HepG2 (cell line): Measurements from ENCODE around the gene CCDC57. TPM values are rescaled to one million over a fixed set of nuclear protein-coding genes. Genes with fewer than 3 reads are reported as not detected.

Experiments used
- CAMTA2 ChIP-seq: sonication (generic); formaldehyde crosslinking; IDR thresholded peaks from 2 replicates; pipeline ENCODE4 v1.4.0; 2020; ENCODE audit warnings: mild to moderate bottlenecking, missing genetic modification reagents, borderline replicate concordance
- ELF4 ChIP-seq: sonication (generic); formaldehyde crosslinking; IDR thresholded peaks from 2 replicates; pipeline ENCODE4 v1.5.0; 2020; ENCODE audit warnings: missing genetic modification reagents, mild to moderate bottlenecking, moderate library complexity, borderline replicate concordance
- EZH2 ChIP-seq: conservative IDR thresholded peaks from 2 replicates; pipeline ENCODE4 v1.6.1; 2012; ENCODE audit warnings: mild to moderate bottlenecking, low read depth, low read length, moderate library complexity
- NFATC3 ChIP-seq: sonication (generic); formaldehyde crosslinking; IDR thresholded peaks from 2 replicates; pipeline ENCODE4 v1.5.1; 2020; ENCODE audit warnings: mild to moderate bottlenecking, missing genetic modification reagents
- SMYD3 ChIP-seq: sonication (generic); formaldehyde crosslinking; IDR thresholded peaks from 2 replicates; pipeline ENCODE4 v1.8.1; 2023; ENCODE audit warnings: mild to moderate bottlenecking, missing genetic modification reagents
- SOX5 ChIP-seq: IDR thresholded peaks from 2 replicates; pipeline ENCODE4 v1.6.1; 2016; ENCODE audit warnings: borderline replicate concordance
- ZBTB20 ChIP-seq: sonication (generic); formaldehyde crosslinking; IDR thresholded peaks from 2 replicates; pipeline ENCODE4 v1.8.1; 2023; ENCODE audit warnings: missing genetic modification reagents, low read depth, mild to moderate bottlenecking, borderline replicate concordance
- ZBTB42 ChIP-seq: sonication (generic); formaldehyde crosslinking; IDR thresholded peaks from 2 replicates; pipeline ENCODE4 v1.5.0; 2020; ENCODE audit warnings: mild to moderate bottlenecking, missing genetic modification reagents
- ZFP62 ChIP-seq: sonication (generic); formaldehyde crosslinking; IDR thresholded peaks from 2 replicates; pipeline ENCODE4 v1.4.0; 2020; ENCODE audit warnings: missing genetic modification reagents
- ZFP82 ChIP-seq: sonication (generic); formaldehyde crosslinking; IDR thresholded peaks from 2 replicates; pipeline ENCODE4 v1.5.1; 2020; ENCODE audit warnings: mild to moderate bottlenecking, missing genetic modification reagents, borderline replicate concordance
- ZNF333 ChIP-seq: sonication (generic); formaldehyde crosslinking; IDR thresholded peaks from 2 replicates; pipeline ENCODE4 v1.4.0; 2020; ENCODE audit warnings: mild to moderate bottlenecking, missing genetic modification reagents, borderline replicate concordance
- ZNF547 ChIP-seq: sonication (generic); formaldehyde crosslinking; IDR thresholded peaks from 2 replicates; pipeline ENCODE4 v1.5.1; 2020; ENCODE audit warnings: mild to moderate bottlenecking, missing genetic modification reagents
- ZNF766 ChIP-seq: sonication (generic); formaldehyde crosslinking; IDR thresholded peaks from 2 replicates; pipeline ENCODE4 v1.5.0; 2020; ENCODE audit warnings: missing genetic modification reagents, borderline replicate concordance
- polyA plus RNA-seq, 8 experiments: library from polyadenylated mRNA; depleted of rRNA in 3 of 8; stranded (reverse) in 7 of 8; unstranded in 1 of 8; fragments of >200 nt; fragmentation: Illumina TruSeq in 4 of 8; extraction: Trizol in 4 of 8; gene quantifications; 2 replicates each; pipeline versions ENCODE4 v1.2.1 to v1.2.3, GENCODE V29; 2011 to 2016; ENCODE audit warnings: low read depth in 4 of 8, missing spikeins in 1 of 8, mixed read lengths in 1 of 8; ENCODE audit not compliant: insufficient read depth in 1 of 8
- total RNA-seq, 5 experiments: library from RNA; depleted of rRNA; stranded (reverse); fragments of >200 nt; fragmentation: Illumina TruSeq; extraction: Trizol; gene quantifications; 2 replicates each; pipeline ENCODE4 v1.2.3, GENCODE V29; 2016; ENCODE audit warnings: low read depth in 1 of 5
- TF ChIP-seq, protein P1 (sequence below): sonication (generic); formaldehyde crosslinking; IDR thresholded peaks from 2 replicates; pipeline ENCODE4 v1.5.0; 2020; ENCODE audit warnings: mild to moderate bottlenecking, missing genetic modification reagents
- TF ChIP-seq, protein P2 (sequence below): sonication (generic); formaldehyde crosslinking; IDR thresholded peaks from 2 replicates; pipeline ENCODE4 v1.4.0; 2020; ENCODE audit warnings: missing genetic modification reagents
- TF ChIP-seq, protein P3 (sequence below): sonication (generic); formaldehyde crosslinking; conservative IDR thresholded peaks from 2 replicates; pipeline ENCODE4 v1.8.0; 2022; ENCODE audit warnings: missing genetic modification reagents
- TF ChIP-seq, protein P4 (sequence below): sonication (generic); formaldehyde crosslinking; IDR thresholded peaks from 2 replicates; pipeline ENCODE4 v1.8.1; 2022; ENCODE audit warnings: mild to moderate bottlenecking, missing genetic modification reagents
- TF ChIP-seq, protein P5 (sequence below): sonication (generic); formaldehyde crosslinking; IDR thresholded peaks from 2 replicates; pipeline ENCODE4 v1.4.0; 2020; ENCODE audit warnings: mild to moderate bottlenecking, low read depth, missing genetic modification reagents

CCDC57 gene
- total and polyA plus RNA-seq, 2 of the 13 experiments (the other 11 are each of a cell fraction or from before 2014, with no cell fraction given), result 59.3 to 59.9 TPM

DNA sequence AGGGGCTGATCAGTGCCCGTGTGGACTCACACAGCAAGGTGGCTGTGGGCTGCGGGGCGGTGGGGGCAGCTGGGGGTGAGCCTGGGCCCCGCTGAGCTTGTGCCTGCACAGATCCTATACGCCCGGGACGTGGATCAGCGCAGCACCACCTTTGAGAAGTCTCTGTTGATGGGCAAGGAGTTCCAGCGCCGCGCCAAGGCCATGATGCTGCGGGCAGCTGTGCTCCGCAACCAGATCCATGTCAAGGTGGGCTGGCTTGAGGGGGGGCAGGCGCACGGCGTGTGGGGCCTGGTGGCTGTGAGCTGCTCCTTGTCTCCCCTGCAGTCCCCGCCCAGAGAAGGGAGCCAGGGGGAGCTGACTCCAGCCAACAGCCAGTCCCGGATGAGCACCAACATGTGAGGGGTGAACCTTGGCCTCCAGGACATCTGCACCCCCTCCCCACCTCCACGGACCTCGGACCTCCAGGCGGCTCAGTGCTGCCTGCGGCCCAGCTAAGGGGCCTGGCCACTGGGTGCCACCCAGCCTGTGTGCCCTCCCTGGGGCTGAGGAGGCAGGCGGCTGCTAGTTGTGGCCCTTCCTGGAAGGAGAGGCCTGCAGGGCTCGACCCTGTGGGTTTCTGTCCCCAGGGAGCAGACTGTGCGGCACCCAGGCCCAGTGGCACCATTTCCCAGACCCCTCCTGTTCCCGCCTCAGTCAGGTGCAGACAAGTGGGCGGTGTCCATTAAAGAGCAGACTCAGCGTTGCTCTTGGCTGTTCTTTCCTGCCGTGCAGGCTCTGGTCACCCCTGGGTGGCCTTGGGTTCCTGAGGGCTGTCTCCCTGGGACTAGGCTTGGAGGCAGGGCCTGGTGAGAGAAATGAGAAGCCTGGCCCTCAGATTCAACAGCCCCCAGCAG is 155.7 kb downstream of the CCDC57 start (continued):
- TF ChIP-seq ELF4 (CRISPR knock-in tag) (no peak), NFATC3 (no peak), ZNF766 (no peak; the same call in 1 of the 2 replicates), ZNF333 (CRISPR knock-in tag) (peak; percentile 25; the same call in 1 of the 2 replicates), ZBTB42 (no peak), ZNF547 (CRISPR knock-in tag) (peak; percentile 54; the same call in 1 of the 2 replicates), CAMTA2 (no peak), ZFP62 (no peak), ZFP82 (0 out of 2 replicates have a peak, but pooled peaks have one; percentile 53), EZH2 (no peak), ZBTB20 (CRISPR knock-in tag) (no peak; the same call in 1 of the 2 replicates), SMYD3 (CRISPR knock-in tag) (no peak), SOX5 (CRISPR knock-in tag) (no peak)
- TF ChIP-seq, protein P1, sequence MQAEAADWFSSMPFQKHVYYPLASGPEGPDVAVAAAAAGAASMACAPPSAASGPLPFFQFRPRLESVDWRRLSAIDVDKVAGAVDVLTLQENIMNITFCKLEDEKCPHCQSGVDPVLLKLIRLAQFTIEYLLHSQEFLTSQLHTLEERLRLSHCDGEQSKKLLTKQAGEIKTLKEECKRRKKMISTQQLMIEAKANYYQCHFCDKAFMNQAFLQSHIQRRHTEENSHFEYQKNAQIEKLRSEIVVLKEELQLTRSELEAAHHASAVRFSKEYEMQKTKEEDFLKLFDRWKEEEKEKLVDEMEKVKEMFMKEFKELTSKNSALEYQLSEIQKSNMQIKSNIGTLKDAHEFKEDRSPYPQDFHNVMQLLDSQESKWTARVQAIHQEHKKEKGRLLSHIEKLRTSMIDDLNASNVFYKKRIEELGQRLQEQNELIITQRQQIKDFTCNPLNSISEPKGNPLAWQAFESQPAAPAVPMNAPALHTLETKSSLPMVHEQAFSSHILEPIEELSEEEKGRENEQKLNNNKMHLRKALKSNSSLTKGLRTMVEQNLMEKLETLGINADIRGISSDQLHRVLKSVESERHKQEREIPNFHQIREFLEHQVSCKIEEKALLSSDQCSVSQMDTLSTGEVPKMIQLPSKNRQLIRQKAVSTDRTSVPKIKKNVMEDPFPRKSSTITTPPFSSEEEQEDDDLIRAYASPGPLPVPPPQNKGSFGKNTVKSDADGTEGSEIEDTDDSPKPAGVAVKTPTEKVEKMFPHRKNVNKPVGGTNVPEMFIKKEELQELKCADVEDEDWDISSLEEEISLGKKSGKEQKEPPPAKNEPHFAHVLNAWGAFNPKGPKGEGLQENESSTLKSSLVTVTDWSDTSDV (CRISPR knock-in tag), result peak; percentile 57; the same call in 1 of the 2 replicates
- TF ChIP-seq, protein P2, sequence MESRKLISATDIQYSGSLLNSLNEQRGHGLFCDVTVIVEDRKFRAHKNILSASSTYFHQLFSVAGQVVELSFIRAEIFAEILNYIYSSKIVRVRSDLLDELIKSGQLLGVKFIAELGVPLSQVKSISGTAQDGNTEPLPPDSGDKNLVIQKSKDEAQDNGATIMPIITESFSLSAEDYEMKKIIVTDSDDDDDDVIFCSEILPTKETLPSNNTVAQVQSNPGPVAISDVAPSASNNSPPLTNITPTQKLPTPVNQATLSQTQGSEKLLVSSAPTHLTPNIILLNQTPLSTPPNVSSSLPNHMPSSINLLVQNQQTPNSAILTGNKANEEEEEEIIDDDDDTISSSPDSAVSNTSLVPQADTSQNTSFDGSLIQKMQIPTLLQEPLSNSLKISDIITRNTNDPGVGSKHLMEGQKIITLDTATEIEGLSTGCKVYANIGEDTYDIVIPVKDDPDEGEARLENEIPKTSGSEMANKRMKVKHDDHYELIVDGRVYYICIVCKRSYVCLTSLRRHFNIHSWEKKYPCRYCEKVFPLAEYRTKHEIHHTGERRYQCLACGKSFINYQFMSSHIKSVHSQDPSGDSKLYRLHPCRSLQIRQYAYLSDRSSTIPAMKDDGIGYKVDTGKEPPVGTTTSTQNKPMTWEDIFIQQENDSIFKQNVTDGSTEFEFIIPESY (CRISPR knock-in tag), result peak; percentile 65; the same call in 1 of the 2 replicates
- TF ChIP-seq, protein P3, sequence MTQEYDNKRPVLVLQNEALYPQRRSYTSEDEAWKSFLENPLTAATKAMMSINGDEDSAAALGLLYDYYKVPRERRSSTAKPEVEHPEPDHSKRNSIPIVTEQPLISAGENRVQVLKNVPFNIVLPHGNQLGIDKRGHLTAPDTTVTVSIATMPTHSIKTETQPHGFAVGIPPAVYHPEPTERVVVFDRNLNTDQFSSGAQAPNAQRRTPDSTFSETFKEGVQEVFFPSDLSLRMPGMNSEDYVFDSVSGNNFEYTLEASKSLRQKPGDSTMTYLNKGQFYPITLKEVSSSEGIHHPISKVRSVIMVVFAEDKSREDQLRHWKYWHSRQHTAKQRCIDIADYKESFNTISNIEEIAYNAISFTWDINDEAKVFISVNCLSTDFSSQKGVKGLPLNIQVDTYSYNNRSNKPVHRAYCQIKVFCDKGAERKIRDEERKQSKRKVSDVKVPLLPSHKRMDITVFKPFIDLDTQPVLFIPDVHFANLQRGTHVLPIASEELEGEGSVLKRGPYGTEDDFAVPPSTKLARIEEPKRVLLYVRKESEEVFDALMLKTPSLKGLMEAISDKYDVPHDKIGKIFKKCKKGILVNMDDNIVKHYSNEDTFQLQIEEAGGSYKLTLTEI, result no peak
- TF ChIP-seq, protein P4, sequence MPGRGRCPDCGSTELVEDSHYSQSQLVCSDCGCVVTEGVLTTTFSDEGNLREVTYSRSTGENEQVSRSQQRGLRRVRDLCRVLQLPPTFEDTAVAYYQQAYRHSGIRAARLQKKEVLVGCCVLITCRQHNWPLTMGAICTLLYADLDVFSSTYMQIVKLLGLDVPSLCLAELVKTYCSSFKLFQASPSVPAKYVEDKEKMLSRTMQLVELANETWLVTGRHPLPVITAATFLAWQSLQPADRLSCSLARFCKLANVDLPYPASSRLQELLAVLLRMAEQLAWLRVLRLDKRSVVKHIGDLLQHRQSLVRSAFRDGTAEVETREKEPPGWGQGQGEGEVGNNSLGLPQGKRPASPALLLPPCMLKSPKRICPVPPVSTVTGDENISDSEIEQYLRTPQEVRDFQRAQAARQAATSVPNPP (CRISPR knock-in tag), result 0 out of 2 replicates have a peak, but pooled peaks have one; percentile 13
- TF ChIP-seq, protein P5, sequence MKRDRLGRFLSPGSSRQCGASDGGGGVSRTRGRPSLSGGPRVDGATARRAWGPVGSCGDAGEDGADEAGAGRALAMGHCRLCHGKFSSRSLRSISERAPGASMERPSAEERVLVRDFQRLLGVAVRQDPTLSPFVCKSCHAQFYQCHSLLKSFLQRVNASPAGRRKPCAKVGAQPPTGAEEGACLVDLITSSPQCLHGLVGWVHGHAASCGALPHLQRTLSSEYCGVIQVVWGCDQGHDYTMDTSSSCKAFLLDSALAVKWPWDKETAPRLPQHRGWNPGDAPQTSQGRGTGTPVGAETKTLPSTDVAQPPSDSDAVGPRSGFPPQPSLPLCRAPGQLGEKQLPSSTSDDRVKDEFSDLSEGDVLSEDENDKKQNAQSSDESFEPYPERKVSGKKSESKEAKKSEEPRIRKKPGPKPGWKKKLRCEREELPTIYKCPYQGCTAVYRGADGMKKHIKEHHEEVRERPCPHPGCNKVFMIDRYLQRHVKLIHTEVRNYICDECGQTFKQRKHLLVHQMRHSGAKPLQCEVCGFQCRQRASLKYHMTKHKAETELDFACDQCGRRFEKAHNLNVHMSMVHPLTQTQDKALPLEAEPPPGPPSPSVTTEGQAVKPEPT (CRISPR knock-in tag), result no peak
